ENCODE results near the gene OPCML.

DNA sequence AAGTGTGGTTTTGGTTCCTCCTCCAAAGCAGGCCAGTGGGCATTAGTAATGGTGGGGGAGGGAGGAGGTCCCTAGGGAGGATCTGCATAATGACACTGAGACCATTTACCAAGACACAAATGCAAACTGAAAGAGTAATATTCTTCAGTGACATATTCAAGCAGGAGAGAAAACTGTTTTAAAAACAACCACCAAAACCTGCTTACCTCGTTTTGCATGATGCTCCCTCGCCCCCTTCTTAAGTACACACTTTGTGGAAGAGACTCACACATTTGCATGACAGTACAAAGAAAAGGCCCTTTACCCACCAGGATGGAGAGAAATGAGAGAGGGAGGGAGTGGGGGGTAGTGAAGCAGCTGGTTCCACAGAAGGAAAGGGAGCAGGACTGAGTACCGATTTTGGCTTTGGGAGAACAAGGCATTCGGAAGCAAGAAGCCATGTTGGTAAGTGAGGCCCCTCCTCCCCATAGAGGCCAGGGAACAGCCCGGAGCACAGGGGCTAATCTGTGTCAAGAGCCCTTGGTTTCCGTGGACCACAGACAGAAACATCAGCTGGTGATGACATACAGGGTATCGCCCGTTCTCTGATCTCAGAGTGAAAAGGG lies 13.0 kb upstream of the OPCML start:
- TF ChIP-seq, protein P1, sequence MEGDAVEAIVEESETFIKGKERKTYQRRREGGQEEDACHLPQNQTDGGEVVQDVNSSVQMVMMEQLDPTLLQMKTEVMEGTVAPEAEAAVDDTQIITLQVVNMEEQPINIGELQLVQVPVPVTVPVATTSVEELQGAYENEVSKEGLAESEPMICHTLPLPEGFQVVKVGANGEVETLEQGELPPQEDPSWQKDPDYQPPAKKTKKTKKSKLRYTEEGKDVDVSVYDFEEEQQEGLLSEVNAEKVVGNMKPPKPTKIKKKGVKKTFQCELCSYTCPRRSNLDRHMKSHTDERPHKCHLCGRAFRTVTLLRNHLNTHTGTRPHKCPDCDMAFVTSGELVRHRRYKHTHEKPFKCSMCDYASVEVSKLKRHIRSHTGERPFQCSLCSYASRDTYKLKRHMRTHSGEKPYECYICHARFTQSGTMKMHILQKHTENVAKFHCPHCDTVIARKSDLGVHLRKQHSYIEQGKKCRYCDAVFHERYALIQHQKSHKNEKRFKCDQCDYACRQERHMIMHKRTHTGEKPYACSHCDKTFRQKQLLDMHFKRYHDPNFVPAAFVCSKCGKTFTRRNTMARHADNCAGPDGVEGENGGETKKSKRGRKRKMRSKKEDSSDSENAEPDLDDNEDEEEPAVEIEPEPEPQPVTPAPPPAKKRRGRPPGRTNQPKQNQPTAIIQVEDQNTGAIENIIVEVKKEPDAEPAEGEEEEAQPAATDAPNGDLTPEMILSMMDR (IDR thresholded peaks at IDR 0.05; ENCODE audit: low read length), result no peak
- TF ChIP-seq EZH2 (optimal IDR thresholded peaks at IDR 0.05; ENCODE audit: low read depth, low read length), result no peak
- TF ChIP-seq EZH2phosphoT487 (IDR thresholded peaks at IDR 0.05; ENCODE audit: low read length), result no peak
